Hypothalamus (tissue), 51 donors: ENCODE results near the gene IKZF3.
"Not testable (repeated sequence)": the region's sequence is repeated elsewhere in the genome, so short reads cannot be mapped to it uniquely, and the experiment has no call there.

Source experiments
- DNase-seq, 51 donors: peaks; one replicate each; lab custom pipeline; 2025; lab: John Stamatoyannopoulos, UW

Gene IKZF3

GRCh38 chr17:39742856-39743436 is 121.2 kb downstream of the IKZF3 start:
- no peak for DNase-seq

- no peak for DNase-seq
Measured at GRCh38 chr17:39742126-39742855, 121.8 kb downstream of the IKZF3 start.

- no peak for DNase-seq
Measured at GRCh38 chr17:39740357-39741111, 123.6 kb downstream of the IKZF3 start.

GRCh38 chr17:39739885-39740356 is 124.2 kb downstream of the IKZF3 start:
- DNase-seq = no peak

- no peak for DNase-seq
Measured at GRCh38 chr17:39738983-39739884, 124.9 kb downstream of the IKZF3 start.

DNA sequence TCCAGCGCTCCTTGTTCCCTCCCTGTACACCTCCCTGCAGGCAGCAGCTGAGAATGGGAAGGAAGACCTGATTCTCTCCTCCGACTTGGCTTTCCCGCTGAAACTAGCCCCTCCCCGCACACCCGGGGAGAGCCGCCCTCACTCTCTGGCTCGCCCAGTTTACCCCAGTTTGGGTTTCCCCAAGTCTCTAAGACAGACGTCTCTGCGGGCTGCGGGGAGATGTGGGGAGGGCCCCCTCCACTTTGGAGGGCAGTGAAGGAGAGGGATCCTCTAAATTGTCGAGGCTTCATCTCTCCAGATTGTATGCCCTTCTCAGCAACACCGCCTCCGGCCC is 125.6 kb downstream of the IKZF3 start:
- no peak for DNase-seq

- DNase-seq = no peak
Measured at GRCh38 chr17:39737760-39738567, 126.1 kb downstream of the IKZF3 start, which contains the start of gene GRB7. Gene GRB7, plus strand, starts transcription at chr17:39737938. Its CDS starts 4,364 bp downstream, at chr17:39742302.

DNA sequence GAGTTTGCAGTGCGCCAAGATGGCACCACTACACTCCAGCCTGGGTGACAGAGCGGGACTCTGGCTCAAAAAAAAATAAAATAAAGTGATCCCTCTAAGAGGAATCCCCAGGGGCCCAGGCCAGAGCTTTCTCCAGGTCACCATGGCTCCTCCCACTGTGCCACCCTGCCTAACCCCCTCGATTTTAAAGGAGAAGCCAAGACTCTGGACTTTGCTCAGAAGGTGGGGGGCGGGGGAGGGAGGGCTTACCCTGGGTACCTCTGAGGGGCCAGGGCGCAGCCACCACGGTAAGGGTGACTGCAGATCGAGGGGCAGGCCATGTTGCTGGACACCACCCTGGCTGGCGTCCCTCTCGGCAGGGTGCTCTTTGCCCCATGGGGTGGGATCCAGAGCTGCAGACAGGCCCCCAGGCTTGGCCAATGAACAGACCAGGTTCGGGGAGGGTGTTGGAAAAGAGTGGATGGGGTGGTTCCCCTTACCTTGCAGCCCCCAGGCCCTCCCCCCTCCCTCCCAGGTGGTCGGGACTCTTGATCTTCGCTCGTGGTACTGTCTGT is 126.8 kb downstream of the IKZF3 start:
- DNase-seq = no peak

GRCh38 chr17:39736319-39737165 is 127.6 kb downstream of the IKZF3 start:
- DNase-seq = no peak

DNA sequence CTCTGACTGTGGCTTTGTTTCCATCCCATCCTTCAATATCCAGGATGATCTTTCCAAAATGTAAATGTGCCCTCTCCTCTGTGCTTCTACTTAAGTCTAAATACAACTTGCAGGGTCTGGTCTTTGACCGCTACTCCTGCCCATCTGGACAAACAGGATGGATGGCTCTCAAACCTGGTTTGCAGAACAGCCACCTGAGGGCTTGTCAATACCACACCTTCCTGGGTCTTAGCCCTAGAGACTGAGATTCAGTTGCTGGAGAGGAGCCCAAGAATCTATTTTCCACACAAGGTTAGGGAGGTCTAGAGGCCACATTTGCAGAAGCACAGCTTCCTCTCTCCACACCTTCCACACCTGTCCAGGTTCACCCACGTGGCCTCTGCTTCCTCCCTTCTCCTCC is 128.2 kb downstream of the IKZF3 start:
- no peak for DNase-seq

DNA sequence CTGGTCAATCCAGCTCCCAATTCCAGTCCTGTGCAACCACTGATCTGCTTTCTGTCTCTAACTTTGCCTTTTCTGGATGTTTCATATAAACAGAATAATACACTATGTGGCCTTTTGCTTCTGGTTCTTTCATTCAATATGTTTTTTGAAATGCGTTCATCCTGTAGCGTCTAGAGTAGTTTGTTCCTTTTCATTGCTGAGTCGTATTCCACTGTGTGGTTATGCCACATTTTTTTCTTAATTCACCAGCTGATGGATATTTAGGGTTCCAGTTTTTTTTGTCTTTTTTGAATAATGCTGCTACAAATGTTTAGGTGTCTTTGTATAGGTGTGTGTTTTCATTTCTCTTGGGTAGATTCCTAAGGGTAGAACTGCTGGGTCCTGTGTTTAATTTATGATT is 131.5 kb downstream of the IKZF3 start:
- DNase-seq = no peak

DNA sequence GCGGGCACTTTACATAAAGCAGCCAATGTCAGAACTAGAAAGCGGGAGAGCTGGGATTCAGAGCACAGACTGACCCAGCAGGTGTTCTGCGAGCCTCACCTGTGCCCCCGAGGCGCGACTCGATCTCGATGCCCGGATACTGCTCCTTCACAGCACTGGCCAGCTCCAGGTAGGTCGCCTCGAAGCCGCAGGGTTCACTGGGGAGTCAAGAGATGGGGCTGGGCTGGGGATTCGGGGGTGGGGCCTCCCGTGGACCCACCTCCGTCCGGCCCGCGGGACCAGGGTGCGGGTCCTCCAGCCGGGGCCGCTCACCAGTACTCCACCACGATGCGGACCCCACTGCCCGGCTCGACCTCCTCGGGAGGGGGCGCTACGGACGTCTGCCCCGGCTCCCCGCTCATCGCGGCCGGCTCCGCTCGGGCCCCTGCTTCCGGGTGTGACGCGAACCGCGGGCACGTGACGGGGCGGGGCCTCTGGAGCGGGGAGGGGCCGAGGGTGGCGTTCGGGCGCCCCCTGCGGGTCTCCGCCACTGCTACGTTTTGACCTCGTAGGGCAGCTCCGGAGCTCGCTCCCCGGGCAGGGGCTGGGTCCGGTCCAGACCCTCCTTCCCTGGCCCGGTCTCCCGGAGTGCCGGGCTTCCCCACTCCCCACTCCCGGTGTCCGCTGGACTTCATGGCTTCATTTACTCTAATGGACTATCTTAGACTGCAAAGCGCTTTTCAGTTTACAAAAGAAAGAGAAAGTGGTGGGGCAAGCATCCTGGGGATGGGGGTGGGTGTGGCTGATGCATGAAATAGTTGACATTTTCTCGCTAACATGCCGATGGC is 133.8 kb downstream of the IKZF3 start, which contains the start of gene MIEN1:
Gene MIEN1 (minus strand): TSS at position 438 of the 827 bp plus-strand sequence. CDS start 37 bp downstream, at position 401.
- DNase-seq = peak; percentile 56 to 97 (median 85)

GRCh38 chr17:39729280-39729851 is 134.7 kb downstream of the IKZF3 start:
- DNase-seq = no peak

DNA sequence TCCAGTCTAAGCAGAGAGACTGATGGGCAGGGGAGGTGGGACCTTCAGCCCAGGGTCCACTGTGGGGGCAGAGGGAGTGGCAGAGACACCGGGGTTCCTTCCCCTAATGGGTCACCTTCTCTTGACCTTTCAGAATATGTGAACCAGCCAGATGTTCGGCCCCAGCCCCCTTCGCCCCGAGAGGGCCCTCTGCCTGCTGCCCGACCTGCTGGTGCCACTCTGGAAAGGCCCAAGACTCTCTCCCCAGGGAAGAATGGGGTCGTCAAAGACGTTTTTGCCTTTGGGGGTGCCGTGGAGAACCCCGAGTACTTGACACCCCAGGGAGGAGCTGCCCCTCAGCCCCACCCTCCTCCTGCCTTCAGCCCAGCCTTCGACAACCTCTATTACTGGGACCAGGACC is 136.6 kb downstream of the IKZF3 start:
- DNase-seq = no peak

DNA sequence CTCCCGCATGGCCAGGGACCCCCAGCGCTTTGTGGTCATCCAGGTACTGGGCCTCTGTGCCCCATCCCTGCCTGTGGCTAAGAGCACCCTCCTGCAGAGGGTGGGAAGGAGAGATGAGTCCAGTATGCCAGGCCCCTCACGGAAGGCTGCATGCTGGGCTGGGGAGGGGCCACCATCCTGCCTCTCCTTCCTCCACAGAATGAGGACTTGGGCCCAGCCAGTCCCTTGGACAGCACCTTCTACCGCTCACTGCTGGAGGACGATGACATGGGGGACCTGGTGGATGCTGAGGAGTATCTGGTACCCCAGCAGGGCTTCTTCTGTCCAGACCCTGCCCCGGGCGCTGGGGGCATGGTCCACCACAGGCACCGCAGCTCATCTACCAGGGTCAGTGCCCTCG is 137.5 kb downstream of the IKZF3 start:
- DNase-seq = no peak

DNA sequence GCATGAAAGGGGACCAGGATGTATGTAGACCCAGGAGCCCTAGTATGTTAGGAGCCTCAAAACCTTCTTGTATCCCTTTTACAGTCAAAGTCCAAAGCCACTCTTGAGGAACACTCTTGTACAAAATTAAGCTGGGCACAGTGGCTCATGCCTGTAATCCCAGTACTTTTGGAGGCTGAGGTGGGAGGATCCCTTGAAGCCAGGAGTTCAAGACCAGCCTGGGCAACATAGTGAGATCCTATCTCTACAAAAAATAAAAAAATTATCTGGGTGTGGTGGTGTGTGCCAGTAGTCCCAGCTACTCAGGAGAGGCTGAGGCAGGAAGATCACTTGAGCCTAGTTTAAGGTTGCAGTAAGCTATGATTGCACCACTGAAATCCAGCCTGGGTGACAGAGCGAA is 138.2 kb downstream of the IKZF3 start:
- DNase-seq = not testable (repeated sequence)

DNA sequence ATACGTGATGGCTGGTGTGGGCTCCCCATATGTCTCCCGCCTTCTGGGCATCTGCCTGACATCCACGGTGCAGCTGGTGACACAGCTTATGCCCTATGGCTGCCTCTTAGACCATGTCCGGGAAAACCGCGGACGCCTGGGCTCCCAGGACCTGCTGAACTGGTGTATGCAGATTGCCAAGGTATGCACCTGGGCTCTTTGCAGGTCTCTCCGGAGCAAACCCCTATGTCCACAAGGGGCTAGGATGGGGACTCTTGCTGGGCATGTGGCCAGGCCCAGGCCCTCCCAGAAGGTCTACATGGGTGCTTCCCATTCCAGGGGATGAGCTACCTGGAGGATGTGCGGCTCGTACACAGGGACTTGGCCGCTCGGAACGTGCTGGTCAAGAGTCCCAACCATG is 139.4 kb downstream of the IKZF3 start:
- no peak for DNase-seq
